Mucosa of rectum (tissue), 2 donors: ENCODE data around the gene KIR2DL3.
"Not testable (repeated sequence)": the region's sequence is repeated elsewhere in the genome, so short reads cannot be mapped to it uniquely, and the experiment has no call there.

Source experiments
- H3K27ac ChIP-seq, 2 donors: one replicate each; pipeline ENCODE4 v1.7.0; 2013; ENCODE audit warnings: inconsistent platforms in 2 of 2, low read depth in 2 of 2, low read length in 2 of 2
- H3K27me3 ChIP-seq, 2 donors: one replicate each; pipeline ENCODE4 v1.7.0; 2013; ENCODE audit warnings: low read length in 2 of 2; ENCODE audit not compliant: control insufficient read depth in 2 of 2, insufficient read depth in 2 of 2
- H3K36me3 ChIP-seq, 2 donors: one replicate each; pipeline ENCODE4 v1.7.0; 2013; ENCODE audit warnings: low read length in 2 of 2; ENCODE audit not compliant: control insufficient read depth in 2 of 2, insufficient read depth in 2 of 2
- H3K4me1 ChIP-seq, 2 donors: one replicate each; pipeline ENCODE4 v1.7.0; 2013; ENCODE audit warnings: low read length in 2 of 2, mild to moderate bottlenecking in 1 of 2; ENCODE audit not compliant: control insufficient read depth in 2 of 2, insufficient read depth in 2 of 2
- H3K4me3 ChIP-seq, 2 donors: one replicate each; pipeline ENCODE4 v1.7.0; 2013; ENCODE audit warnings: low read length in 2 of 2
- H3K9ac ChIP-seq, 2 donors: one replicate each; pipeline ENCODE4 v1.7.0; 2013; ENCODE audit warnings: low read length in 2 of 2, low read depth in 1 of 2, mild to moderate bottlenecking in 1 of 2
- H3K9me3 ChIP-seq, 2 donors: one replicate each; pipeline ENCODE4 v1.7.0; 2013; ENCODE audit warnings: low read length in 2 of 2; ENCODE audit not compliant: control insufficient read depth in 2 of 2
- donor health status: healthy.
- donor health status: Normal muscosa, but diverticular disease.

KIR2DL3 gene

GRCh38 chr19:54709212-54709948 is 28.9 kb upstream of the KIR2DL3 start:
- H3K9ac ChIP-seq, result no peak overlapping the region
- H3K36me3 ChIP-seq, result no peaks in the 10 kb centered on the region

GRCh38 chr19:54709956-54710355 is 28.4 kb upstream of the KIR2DL3 start:
- not testable (repeated sequence) for H3K4me3 ChIP-seq, H3K9me3 ChIP-seq, H3K9ac ChIP-seq, H3K36me3 ChIP-seq, H3K27ac ChIP-seq, H3K27me3 ChIP-seq, H3K4me1 ChIP-seq

More at GRCh38 chr19:54709212-54709948, 28.9 kb upstream of the KIR2DL3 start:
- H3K4me1 ChIP-seq, result no peaks in the 10 kb centered on the region
- H3K9me3 ChIP-seq, result no peaks in the 10 kb centered on the region
- no peak overlapping the region for H3K4me3 ChIP-seq
- H3K27ac ChIP-seq, result no peak overlapping the region
- H3K27me3 ChIP-seq, result no peaks in the 10 kb centered on the region

DNA sequence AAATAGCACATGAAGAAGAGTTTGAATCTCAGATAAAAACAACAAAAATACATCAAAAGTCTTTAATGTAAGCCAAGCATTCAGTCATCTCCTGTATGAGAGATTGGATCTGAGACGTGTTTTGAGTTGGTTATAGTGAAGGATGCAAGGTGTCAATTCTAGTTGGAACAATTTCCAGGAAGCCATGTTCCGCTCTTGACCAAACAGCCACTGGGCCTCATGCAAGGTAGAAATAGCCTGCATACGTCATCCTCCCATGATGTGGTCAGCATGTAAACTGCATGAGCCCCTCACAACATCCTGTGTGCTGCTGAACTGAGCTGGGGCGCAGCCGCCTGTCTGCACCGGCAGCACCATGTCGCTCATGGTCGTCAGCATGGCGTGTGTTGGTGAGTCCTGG is 14.2 kb upstream of the KIR2DL3 start, which contains the start of gene KIR3DL3:
Gene KIR3DL3, plus strand, starts transcription at position 301 of the 400 bp plus-strand sequence. Its CDS starts 55 bp downstream, at position 356.
- Histone ChIP-seq H3K27ac (no peak within 1 kb of the TSS), H3K36me3 (no peaks in the 10 kb centered on the region), H3K27me3 (peaks cover 0 to 2% of the 10 kb centered on the region in 2 donors), H3K9ac (no peak within 1 kb of the TSS), H3K9me3 (peaks cover 2 to 3% of the 10 kb centered on the region in 2 donors), H3K4me1 (no peaks in the 10 kb centered on the region), H3K4me3 (no peak within 1 kb of the TSS)

- no peaks in the 10 kb centered on the region for H3K4me1 ChIP-seq
- H3K27ac ChIP-seq, result no peak overlapping the region
- no peak overlapping the region for H3K4me3 ChIP-seq
- no peaks in the 10 kb centered on the region for H3K36me3 ChIP-seq
- peaks cover 0 to 2% of the 10 kb centered on the region in 2 donors for H3K27me3 ChIP-seq
- no peak overlapping the region for H3K9ac ChIP-seq
- peaks cover 2 to 3% of the 10 kb centered on the region in 2 donors for H3K9me3 ChIP-seq
These were observed 13.7 kb upstream of the KIR2DL3 start for GRCh38 chr19:54724644-54725043.

GRCh38 chr19:54725321-54725720 is 13.0 kb upstream of the KIR2DL3 start:
- H3K9ac ChIP-seq, result no peak overlapping the region
- H3K27me3 ChIP-seq, result peaks cover 0 to 2% of the 10 kb centered on the region in 2 donors
- no peaks in the 10 kb centered on the region for H3K4me1 ChIP-seq
- H3K27ac ChIP-seq, result no peak overlapping the region
- no peaks in the 10 kb centered on the region for H3K36me3 ChIP-seq
- H3K4me3 ChIP-seq, result no peak overlapping the region
- H3K9me3 ChIP-seq, result peaks cover 2 to 3% of the 10 kb centered on the region in 2 donors

GRCh38 chr19:54727562-54727961 is 10.8 kb upstream of the KIR2DL3 start:
- Histone ChIP-seq H3K27ac (no peak overlapping the region), H3K9me3 (no peaks in the 10 kb centered on the region), H3K4me1 (no peaks in the 10 kb centered on the region), H3K4me3 (no peak overlapping the region), H3K27me3 (peaks cover 0 to 2% of the 10 kb centered on the region in 2 donors), H3K36me3 (no peaks in the 10 kb centered on the region), H3K9ac (no peak overlapping the region)

GRCh38 chr19:54728167-54728566 is 10.1 kb upstream of the KIR2DL3 start:
- no peaks in the 10 kb centered on the region for H3K36me3 ChIP-seq

GRCh38 chr19:54729416-54730188 is 8.7 kb upstream of the KIR2DL3 start:
- Histone ChIP-seq H3K27ac (no peak overlapping the region), H3K36me3 (no peaks in the 10 kb centered on the region), H3K9ac (no peak overlapping the region), H3K27me3 (peaks cover 0 to 2% of the 10 kb centered on the region in 2 donors), H3K4me1 (no peaks in the 10 kb centered on the region), H3K9me3 (no peaks in the 10 kb centered on the region), H3K4me3 (no peak overlapping the region)

More at GRCh38 chr19:54728167-54728566, 10.1 kb upstream of the KIR2DL3 start:
- Histone ChIP-seq H3K9me3 (no peaks in the 10 kb centered on the region), H3K4me1 (no peaks in the 10 kb centered on the region), H3K4me3 (no peak overlapping the region), H3K27me3 (peaks cover 0 to 2% of the 10 kb centered on the region in 2 donors), H3K27ac (no peak overlapping the region), H3K9ac (no peak overlapping the region)

DNA sequence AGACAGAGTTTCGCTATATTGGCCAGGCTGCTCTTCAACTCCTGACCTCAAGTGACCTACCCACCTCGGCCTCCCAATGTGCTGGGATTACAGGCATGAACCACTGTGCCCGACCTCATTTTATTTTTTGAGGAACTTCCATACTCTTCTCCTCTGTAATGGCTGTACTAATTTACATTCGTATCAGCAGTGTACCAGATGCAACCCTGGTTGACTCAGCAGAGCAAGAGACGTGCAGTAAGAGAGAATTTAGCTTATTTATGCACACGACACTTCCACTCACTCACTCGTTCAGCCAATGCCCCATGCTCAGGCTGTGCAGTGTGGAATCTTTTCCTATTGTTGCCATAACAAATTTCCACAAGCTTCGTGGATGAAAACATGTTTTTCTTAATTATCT is 7.1 kb upstream of the KIR2DL3 start:
- Histone ChIP-seq H3K36me3 (no peaks in the 10 kb centered on the region), H3K27ac (no peak overlapping the region), H3K9ac (no peak overlapping the region), H3K9me3 (no peaks in the 10 kb centered on the region), H3K4me1 (no peaks in the 10 kb centered on the region), H3K4me3 (no peak overlapping the region), H3K27me3 (peaks cover 0 to 2% of the 10 kb centered on the region in 2 donors)

GRCh38 chr19:54738715-54739114 is 402 bp downstream of the KIR2DL3 start:
- Histone ChIP-seq H3K27me3 (no peaks in the 10 kb centered on the region), H3K4me1 (no peaks in the 10 kb centered on the region), H3K27ac (no peak overlapping the region), H3K9ac (no peak overlapping the region), H3K36me3 (no peaks in the 10 kb centered on the region), H3K4me3 (no peak overlapping the region), H3K9me3 (no peaks in the 10 kb centered on the region)
